Measurements from ENCODE around the gene UBXN1.

Gene UBXN1

GRCh38 chr11:62678770-62679696 lies at the start of gene UBXN1:
Gene UBXN1 (minus strand): TSS chr11:62679073. CDS start chr11:62678923, 150 bp downstream.
- peak; percentile 91 for DNase-seq

GRCh38 chr11:62728171-62728988 lies 49.5 kb upstream of the UBXN1 start, which contains the start of gene TTC9C:
Gene TTC9C (plus strand): TSS chr11:62728486. CDS start chr11:62728849, 363 bp downstream.
- DNase-seq: peak; percentile 87

DNA sequence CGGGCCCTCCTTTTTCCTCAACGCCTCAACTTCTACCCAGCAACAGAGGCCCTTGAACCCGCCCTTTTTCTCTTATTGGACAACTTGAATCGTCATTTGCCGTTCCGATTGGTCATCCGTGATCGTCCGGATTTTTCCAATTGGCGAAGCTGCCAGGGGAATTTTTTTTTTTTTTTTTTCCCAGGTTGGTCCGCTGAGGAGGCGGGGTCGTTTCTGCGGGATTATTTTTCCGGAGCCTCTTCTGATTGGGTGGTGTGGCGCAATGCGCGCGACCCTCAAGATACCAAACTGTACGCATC lies 48.9 kb upstream of the UBXN1 start:
- peak; percentile 89 for DNase-seq

GRCh38 chr11:62727165-62727871 lies 48.4 kb upstream of the UBXN1 start, which contains the start of gene HNRNPUL2:
Gene HNRNPUL2 (minus strand): TSS chr11:62727457. CDS start chr11:62727156, 301 bp downstream.
- peak; percentile 98 for DNase-seq

GRCh38 chr11:62726915-62727164 lies 48.0 kb upstream of the UBXN1 start:
- no peak for DNase-seq

GRCh38 chr11:62726156-62726914 lies 47.5 kb upstream of the UBXN1 start:
- DNase-seq: no peak

DNA sequence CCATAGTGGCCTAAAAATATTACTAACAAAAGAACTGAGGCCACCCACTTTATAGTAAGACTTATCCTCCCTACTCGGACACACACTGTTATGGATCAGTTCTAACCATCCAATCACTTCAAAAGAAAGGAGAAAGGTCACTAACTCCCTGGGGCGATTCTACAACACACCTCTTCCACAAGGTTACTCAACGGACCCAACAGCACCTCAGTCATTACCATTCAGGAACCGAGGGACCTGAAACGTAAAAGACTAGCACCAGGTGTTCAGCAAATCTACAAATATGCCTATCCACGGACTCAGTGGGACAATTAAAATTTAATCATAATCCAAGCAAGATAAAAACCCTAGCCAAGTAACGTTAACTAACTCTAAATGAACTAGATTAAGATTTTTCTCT lies 46.8 kb upstream of the UBXN1 start:
- no peak for DNase-seq

DNA sequence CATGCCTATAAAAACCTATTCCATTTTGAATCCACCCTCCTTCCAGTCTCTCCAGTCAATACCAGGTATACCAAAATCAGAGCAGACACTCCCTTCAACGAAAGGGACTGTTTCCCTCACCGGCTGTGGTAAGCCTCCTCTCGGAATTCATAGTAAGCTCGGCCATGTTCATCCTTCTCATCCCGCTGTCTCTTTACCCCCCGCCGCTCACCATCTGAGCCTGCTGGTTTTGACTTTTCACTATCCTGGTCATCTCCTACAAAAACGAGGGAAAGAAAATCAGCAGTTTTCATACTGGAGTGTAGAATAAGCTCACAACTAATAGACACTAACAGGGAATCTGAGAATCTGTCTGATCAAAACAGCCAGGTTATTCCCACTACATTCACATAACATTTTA lies 45.3 kb upstream of the UBXN1 start:
- no peak for DNase-seq

DNA sequence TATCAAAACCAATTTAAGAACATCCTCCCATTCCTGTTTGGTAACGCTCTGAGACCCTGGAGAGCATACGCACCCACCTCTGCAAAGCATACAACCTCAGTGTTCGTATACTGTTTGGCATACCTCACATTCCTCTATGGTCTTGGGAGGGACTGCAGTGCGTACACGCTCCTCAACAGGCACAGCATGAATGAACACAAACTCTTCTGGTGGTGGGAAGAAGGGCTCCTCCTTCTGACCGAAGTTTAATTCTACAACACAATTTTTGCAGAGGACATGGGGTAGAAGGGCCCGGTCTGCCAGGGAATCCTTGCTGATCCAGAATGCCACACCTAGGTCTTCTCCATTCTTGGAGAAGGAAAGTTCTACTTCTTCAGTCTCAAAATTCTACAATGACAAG lies 43.1 kb upstream of the UBXN1 start:
- DNase-seq: no peak

DNA sequence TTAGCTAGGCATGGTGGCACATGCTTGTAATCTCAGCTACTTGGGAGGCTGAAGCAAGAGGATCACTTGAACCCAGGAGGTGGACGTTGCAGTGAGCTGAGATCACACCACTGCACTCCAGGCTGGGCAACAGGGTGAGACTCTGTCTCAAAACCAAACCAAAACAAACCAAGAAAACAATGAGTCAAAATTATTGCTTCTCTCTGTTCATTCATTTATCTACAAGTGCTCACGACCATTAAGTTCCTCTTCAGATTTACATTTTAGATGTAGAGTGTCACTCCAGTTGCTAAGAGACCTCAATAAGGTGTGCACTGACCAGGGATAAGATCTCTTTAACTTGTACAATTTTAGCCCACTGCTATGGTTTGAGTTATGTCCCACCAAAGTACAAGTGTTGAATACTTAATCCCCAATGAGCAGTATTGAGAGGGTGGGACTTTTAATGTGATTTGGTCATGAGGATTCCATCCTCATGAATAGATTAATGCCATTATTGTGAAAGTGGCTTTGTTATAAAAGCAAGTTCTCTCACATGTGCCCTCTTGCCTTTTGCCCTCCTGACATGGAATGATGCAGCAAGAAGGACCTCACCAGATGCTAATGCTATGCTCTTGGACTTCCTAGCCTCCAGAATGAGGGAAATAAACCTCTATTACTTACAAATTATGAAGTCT lies 40.6 kb upstream of the UBXN1 start:
- DNase-seq: no peak

GRCh38 chr11:62716816-62717215 lies 37.9 kb upstream of the UBXN1 start:
- DNase-seq: no peak

GRCh38 chr11:62716206-62716605 lies 37.3 kb upstream of the UBXN1 start:
- DNase-seq: no peak

DNA sequence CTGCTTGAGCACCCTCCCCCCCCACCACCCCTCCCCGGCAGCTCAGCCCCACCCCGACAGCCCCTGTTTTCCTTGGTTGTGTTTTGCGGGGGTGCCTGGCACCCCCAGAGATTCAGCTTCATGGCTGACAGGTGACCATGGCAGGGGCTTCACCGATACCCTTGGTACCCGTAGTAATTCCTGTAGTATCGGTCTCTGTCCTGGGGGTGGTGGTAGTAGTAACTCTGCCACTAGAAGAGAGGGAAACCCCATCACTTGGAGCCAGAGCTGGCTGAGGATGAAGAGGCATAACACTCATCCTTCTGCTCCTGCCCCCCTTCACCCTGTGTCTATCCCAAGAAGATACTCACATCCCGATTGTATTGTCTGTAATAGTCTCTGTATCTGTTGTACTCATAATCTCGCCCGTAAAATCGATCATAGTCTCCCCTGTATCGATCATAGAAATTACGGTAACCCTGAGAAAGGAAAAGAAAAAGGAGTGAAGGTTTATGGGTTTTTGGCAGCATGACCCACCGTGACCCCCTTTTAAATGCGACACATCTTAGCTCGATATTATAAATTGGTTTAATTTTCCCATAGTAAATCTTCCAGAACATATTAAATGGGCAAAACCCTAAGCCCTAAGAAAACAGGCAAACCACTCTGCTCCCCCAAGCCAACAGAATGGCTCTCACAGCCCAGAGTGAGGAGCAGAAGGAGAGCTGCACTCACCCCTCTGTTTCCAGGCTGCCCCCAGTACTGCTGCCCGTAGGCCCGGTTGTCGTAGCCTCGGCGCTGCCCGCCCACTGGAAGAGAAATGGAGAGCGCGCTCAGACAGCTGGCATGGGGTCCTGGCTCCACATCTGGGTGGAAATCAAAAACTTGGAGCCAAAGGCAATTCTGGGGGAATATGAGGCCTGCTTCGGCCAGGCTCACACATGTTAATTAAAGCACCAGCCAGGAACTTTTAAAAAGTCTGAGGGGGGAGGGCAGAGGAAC lies 36.6 kb upstream of the UBXN1 start:
- DNase-seq: no peak

GRCh38 chr11:62713343-62713742 lies 34.5 kb upstream of the UBXN1 start:
- DNase-seq: no peak

DNA sequence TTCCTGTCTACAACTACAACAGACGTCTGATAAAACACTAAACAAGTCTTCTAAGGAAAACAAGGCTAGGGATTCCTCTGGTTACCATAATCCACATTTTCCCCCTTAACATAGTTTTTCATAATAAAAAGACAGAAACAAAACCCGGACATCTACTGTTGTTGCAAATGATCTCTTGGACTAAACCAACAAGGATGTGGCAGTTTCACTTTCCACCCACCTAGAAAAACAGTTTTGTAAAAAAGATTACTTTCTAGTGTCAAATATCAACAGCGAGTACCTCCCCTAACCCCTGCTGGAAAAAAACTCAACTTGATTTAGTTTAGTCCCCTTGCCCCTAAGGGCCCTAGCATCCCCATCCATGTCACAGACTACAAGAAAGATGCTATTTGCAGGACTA lies 34.0 kb upstream of the UBXN1 start:
- no peak for DNase-seq

- no peak for DNase-seq
Measured at GRCh38 chr11:62712276-62712812, 33.5 kb upstream of the UBXN1 start.

DNA sequence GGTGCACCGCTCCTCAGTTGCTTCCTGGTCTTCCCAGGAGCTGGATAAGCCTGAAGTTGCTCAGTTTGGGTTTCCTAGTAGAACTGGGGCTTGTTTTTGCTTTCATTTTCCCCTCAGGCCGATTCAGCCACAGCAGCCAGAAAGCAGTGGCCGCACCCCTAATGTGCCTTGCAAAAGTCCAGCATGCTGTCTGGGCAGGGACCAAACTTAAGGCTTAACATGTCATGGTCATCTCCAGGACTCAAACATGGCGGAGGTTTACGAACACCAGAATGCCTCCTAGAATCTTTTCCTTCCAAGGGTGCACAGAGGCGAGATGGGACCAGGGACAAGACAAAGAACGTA lies 31.1 kb upstream of the UBXN1 start:
- peak; percentile 28 for DNase-seq

DNA sequence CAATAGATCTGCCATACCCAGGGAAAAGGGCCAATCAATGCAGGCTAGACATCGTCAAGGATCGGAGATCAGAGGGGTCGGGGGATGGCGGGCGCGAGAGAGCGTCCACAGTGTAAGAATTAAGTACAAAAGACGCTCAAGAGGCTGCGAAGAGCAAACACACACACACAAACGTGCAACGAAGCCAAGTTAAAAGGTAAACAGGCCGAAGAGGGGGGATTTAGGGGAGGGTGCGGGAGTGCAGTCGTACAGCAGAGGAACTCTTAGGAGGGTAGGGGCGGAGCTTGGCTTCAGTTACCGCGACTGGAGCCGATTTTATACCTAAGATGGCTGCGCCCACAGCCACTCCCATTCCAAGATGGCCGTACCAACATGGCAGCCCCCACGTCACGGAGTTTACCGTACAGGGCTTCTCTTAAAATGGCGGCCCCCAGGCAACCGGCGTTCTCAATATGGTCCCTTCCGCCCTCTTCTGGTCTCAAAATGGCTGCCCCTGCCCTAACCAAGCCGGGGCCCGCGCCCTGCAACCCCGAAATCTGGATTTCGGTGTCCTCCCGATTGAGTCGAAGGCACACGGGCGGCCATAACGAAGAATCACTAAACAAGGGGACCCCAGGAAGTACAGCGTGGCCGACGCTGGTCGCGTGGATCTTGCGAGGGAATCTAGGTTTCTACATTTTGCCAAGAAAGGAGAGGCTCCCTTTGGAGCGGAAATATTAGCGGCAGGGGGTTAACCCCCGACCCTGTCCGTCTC lies 30.6 kb upstream of the UBXN1 start:
- DNase-seq: peak; percentile 97

DNA sequence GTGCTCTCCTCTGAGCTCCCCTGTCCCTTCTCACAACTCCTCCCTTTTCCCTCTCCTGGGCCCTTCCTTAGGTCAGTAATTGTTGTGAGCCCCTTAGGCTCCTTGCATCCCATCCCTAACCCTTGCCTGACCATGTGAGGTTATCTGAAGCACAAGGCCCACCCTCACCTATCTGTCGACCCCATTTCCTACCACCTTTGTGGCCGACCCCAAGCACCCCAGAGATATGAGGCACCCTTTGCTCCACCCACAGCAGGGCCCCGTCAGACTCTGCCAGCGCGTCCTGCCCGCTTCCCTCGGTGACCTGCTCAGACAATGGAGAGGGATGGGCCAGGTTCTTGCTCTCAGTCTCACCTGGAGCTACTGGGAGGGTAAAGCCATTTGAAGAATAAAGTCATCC lies 29.9 kb upstream of the UBXN1 start:
- DNase-seq: peak; percentile 49

DNA sequence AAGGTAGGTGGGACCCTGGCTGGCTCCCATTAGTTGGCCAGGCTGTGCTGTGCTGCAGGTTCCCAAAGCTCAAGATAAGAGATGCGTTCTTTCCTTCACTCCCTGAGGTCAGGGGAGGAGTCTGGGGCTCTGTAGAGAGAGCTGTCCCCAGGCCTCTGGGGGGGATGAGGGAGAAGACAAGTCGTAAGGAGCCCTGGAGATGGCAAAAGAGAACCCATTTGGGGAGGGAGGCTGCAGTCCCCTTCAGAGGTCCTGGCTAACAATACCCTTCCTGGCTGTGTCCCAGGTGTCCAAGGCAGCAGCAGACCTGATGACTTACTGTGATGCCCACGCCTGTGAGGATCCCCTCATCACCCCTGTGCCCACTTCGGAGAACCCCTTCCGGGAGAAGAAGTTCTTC lies 29.5 kb upstream of the UBXN1 start:
- DNase-seq: no peak

All from stimulated activated CD4-positive, alpha-beta T cell treated with anti-CD3 and anti-CD28 coated beads, Interleukin-4, amount 100 ng/mL, for 24 hours (primary cell).